ELF-1 (cell line): ENCODE measurements around the gene CPT1C.
"Not testable (repeated sequence)": the region's sequence is repeated elsewhere in the genome, so short reads cannot be mapped to it uniquely, and the experiment has no call there.

Source experiments
- DNase-seq: peaks from one replicate; pipeline ENCODE4 v3.0.0-alpha.2; 2016; ENCODE audit warnings: low read depth, low spot score

CPT1C gene

DNA sequence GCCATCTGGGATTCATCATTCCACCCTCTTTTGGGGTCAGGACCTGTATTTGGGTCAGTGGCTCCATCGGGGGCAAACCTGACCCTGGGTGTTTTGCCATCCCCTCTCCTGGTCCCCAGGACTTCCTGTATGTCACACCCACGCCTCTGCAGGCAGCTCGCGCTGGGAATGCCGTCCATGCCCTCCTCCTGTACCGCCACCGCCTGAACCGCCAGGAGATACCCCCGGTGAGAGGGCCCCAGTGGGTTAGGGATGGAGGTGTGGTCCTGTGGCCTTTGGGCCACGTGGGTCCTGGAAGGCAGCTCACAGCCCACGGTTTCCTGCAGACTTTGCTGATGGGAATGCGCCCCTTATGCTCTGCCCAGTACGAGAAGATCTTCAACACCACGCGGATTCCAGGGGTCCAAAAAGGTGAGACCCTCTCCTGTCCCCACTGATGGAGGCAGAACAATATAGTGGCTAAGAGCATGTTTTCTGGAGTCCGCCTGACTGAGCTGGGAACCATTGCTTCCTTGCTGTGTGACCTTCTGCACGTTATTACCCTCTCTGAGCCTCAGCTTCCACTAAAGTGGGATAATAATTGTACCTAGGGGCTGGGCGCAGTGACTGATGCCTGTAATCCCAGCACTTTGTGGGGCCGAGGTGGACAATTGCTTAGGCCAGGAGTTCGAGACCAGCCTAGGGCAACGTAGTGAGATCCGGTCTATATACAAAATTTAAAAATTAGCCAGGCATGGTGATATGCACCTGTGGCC is 14.1 kb downstream of the CPT1C start:
- no peak for DNase-seq

DNA sequence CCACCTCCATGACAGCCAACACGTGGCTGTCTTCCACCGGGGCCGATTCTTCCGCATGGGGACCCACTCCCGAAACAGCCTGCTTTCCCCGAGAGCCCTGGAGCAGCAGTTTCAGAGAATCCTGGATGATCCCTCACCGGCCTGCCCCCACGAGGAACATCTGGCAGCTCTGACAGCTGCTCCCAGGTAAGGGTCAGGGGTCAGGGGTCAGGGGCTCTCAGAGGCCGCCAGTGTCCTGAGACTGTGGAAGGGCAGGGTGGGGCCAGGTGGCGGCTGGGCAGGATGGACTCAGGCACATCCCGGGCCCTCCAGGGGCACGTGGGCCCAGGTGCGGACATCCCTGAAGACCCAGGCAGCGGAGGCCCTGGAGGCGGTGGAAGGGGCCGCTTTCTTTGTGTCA is 15.0 kb downstream of the CPT1C start:
- DNase-seq = no peak

DNA sequence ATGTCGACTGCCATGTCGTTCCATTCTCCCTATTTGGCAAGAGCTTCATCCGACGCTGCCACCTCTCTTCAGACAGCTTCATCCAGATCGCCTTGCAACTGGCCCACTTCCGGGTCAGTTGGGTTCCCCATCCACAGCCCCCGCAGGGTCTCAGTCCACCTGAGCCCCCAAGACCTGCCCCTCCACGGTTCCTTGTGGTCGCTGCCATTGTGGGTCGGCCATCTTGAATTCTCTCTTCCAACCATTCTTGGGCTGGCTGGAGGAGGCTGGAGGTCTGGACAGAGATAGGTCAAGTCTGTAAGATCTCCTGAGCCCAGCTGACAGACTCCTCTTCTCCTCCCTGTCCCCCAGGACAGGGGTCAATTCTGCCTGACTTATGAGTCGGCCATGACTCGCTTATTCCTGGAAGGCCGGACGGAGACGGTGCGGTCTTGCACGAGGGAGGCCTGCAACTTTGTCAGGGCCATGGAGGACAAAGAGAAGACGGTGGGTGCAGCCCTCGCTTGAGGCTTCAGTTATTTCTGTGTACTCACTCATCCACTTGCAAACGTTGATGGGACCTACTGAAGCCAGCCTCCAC is 19.5 kb downstream of the CPT1C start:
- no peak for DNase-seq

- DNase-seq = peak; percentile 96
These were observed 21.5 kb downstream of the CPT1C start for GRCh38 chr19:49712397-49712859.

GRCh38 chr19:49713236-49713845 is 22.4 kb downstream of the CPT1C start:
- DNase-seq = peak; percentile 65

DNA sequence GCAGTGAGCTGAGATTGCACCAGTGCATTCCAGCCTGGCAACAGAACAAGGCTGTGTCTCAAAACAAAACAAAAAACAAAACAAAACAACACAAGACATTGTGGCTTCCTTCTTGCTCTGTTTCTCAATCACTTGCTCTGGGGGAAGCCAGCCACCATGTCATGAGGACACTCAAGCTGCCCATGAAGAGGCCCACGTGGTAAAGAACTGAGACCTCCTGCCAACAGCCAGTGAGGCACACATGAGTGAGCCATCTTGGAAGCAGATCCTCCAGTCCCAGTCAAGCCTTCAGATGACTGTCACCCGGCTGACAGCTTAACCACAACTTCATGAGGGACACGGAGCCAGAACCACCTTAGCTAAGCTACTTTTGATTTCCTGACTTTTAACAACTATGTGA is 25.2 kb downstream of the CPT1C start:
- no peak for DNase-seq

DNA sequence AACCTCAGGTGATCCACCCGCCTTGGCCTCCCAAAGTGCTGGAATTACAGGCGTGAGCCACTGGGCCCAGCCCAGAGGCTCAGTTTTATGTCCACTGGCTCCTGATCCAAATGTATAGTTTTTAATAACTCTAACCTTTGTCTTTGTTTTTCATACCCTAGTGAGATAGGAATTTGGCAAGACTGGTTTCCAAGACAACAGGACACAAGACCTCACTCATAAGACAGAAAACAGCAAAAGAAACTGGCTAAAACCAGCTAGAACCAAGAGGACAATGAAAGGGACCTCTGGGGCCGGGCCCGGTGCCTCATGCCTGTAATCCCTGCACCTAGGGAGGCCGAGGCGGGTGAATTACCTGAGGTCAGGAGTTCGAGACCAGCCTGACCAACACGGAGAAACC is 27.6 kb downstream of the CPT1C start:
- no peak for DNase-seq

DNA sequence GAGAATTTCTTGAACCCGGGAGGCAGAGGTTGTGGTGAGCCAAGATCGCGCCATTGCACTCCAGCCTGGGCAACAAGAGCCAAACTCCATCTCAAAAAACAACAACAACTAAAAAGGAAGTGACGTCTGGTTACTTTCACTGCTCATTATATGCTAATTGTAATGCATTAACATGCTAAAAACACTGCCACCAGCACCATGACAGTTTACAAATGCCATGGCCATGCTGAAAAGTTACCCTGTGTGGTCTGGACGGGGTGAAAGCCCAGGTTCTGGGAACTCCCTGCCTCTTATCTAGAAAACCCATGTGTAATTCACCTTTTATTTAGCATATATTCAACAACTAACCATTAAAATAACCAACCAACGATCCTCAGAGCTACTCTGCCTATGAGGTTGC is 28.1 kb downstream of the CPT1C start:
- no peak for DNase-seq

DNA sequence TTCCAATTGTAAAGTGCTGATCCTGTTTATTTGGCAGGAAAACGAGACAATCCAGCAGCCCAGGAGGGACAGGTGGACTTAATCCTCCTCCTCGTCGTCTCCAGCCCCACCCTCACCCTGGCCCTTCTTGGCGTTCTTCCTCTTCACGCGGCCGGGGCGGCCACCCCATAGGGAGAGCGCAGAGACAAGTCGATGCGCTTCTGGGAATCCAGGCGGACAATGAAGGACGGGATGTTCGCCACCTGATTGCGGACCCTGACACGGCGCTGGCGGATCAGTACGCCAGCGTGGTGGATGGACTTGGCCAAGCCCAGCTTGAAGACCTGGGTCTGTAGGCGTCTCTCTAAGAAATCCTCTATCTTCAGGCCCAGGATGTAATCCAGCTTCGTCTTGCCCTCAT is 28.5 kb downstream of the CPT1C start:
- DNase-seq = not testable (repeated sequence)

DNA sequence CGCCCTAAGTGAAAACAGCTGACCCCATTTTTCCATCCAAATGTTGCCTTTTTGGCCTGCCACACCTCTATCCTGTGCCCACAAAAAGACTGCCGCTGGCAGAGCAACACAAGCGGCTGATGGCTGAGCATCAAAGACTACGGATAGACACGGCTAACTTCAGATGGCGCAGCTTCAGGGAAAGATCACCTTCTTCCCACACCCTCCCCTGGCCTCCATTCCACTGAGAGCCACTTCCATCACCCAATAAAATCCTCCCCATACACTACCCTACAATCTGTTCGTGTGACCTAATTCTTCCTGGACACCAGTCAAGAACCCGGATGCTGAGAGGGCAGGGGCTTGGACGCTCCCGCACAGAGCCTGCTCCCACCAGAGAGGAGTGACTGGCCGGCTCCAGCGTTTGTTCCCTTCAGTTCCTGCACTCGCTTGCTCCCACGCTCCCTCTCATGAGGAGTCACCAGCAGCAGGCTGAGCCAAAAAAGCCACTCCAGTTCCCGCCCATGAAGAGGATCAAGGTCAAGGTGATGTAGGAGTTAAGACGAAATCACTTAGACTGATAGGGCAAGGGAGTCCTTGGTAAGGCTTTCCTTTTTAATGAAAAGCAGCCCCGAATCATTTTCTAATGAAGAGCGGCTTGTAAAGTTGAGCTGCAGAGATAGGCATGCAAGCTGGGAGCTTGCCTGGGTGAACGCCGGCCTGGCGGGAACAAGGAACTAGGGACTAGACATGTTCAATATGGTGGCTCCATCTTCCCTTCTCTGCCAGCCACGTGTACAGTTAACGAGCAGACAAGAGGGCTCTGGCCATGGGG is 36.5 kb downstream of the CPT1C start:
- no peak for DNase-seq

DNA sequence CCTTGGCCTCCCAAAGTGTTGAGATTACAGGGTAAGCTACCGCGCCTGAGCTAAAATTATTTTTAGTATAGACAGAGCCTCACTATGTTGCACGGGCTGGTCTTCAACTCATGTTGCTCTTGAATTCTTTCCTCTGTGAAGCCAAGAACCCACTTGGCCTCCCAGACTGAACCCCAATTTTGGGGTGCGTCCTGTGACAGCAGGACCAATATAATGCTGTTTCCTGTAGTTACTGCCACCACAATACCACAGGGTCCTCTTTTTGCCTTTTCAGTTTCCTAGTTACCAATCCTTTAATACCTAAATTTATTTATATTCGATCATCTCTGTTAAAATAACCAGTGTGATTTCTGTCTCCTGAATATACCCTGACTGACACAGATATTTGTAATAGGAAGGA is 39.2 kb downstream of the CPT1C start:
- DNase-seq = no peak

DNA sequence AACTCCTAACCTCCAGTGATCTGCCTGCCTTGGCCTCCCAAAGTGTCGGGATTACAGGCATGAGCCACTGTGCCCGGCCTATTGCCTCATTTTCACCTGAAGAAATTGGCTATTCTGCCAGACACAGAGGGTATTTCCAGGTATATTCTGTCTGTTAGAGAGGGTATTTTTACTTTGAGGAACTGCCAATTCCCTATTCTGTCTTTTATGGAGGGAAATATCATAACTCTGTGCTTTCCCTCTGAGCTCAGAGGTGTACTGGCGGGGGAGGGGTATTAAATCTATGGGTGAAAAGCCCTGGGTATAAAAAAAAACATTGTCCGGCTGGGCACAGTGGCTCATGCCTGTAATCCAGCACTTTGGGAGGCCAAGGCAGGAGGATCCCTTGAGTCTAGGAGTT is 47.4 kb downstream of the CPT1C start:
- no peak for DNase-seq

DNA sequence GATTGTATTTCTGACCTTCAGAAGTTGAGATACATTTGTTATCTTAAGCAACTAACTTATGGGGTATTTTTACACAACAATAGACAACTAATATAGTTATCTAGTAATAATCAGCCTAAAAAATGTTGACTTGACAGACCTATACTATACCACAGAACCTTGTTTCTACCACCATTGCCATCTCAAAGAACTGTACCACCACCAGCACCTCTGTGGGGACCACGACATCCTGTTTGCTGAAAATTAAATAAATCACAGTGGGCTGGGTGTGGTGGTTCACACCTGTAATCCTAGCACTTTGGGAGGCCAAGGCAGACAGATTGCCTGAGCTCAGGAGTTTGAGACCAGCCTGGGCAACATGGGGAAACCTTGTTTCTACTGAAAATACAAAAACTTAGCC is 48.2 kb downstream of the CPT1C start:
- DNase-seq = no peak

GRCh38 chr19:49739933-49740332 is 49.0 kb downstream of the CPT1C start:
- DNase-seq = no peak

DNA sequence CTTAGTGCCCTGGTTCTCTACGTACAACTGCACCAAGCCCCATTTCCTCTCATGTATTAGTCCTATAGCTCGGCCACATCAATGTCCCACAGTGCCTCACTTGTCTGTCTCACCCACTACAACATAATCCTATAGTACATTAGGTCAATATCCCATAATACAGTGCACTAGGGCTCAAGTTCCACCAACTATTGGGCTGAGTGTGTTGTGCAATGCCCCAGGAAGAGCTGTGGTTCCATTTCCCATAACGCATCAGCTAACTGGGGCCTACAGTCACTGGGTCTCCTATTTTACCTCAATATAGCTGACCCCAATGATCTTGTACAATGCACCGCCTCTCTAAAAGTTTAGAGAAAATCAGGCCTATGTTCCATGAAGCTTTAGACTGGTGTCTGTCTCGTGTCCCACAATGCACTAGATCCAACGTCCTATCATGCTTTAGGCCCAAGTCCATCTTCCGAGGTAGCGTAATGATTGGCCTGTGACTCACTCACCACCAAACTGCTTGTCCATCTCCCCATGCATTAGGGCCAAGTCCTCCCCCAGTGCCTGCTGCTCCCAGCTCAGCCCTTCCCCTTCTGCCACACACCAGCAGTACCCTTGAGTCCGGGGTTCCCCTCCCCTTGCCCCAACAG is 50.4 kb downstream of the CPT1C start:
- DNase-seq = no peak

- peak; percentile 86 for DNase-seq
These were observed 54.0 kb downstream of the CPT1C start for GRCh38 chr19:49744946-49745381.

GRCh38 chr19:49746206-49746958 is 55.5 kb downstream of the CPT1C start:
- DNase-seq = peak; percentile 99

- DNase-seq = peak; percentile 19
These were observed 58.3 kb downstream of the CPT1C start for GRCh38 chr19:49749055-49749716.

DNA sequence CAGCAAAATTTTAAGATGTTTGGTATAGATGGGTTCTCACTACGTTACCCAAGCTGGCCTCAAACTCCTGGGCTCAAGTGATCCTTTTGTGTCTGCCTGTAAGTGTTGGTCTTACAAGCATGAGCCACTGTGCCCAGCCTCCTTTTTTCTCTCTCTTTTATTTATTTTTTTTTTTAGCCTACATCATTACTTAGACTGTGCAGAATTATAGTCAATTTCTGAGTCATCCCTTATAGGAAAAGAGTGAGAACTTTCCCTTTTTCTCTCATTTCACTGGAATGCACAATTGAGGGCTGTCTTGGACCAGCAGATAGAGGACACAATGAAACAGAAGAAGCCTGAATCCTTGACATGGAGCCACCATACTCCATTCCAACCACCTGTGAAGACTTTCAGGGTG is 58.9 kb downstream of the CPT1C start:
- no peak for DNase-seq

DNA sequence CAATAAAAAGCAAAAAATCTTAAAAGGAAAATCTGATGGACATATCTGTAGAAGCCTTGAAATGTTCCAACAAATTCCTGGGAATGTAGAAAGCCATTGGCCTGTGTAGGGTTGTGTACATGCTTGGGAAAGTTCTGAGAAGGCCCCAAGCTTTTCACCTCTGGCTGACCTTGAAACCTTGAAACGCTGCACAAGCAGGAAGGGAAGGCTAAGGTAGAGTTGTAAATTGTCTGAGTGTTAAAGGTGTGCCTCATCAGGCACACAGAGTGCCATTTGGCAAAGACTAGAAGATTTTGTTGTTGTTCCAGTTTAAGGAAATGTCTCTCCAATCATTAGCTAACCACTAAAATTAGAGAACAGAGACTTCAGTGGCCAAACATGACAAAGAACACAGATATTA is 61.8 kb downstream of the CPT1C start:
- DNase-seq = no peak
